H1 (cell line): ENCODE results near the gene SH3BP2. TPM values are rescaled to one million over a fixed set of nuclear protein-coding genes. Genes with fewer than 3 reads are reported as not detected.

Source experiments
- CHD1 ChIP-seq: IDR thresholded peaks from 2 replicates; pipeline ENCODE4 v1.6.1; 2012; ENCODE audit warnings: low read depth, low read length, improper control_type of control experiment
- CHD7 ChIP-seq: fragments of 300-600 bp; sonication (generic); IDR thresholded peaks from 2 replicates; pipeline ENCODE4 v1.7.1; 2012; ENCODE audit warnings: low read length, moderate library complexity, mild to moderate bottlenecking, inconsistent platforms; ENCODE audit not compliant: insufficient replicate concordance
- POLR2A ChIP-seq, 2 experiments: IDR thresholded peaks; 1 replicate in 1 of 2; 2 replicates in 1 of 2; pipeline ENCODE4 v1.6.1; 2011; ENCODE audit warnings: low read depth in 2 of 2, low read length in 2 of 2, mild to moderate bottlenecking in 2 of 2; ENCODE audit errors: control extremely low read depth in 1 of 2
- polyA plus RNA-seq, 7 experiments: library from polyadenylated mRNA; depleted of rRNA in 3 of 7; stranded (reverse) in 5 of 7; unstranded in 2 of 7; fragments of >200 nt in 5 of 7; fragments of 200-250 nt in 2 of 7; gene quantifications; 1 replicate in 5 of 7; 2 replicates in 1 of 7; 4 replicates in 1 of 7; pipeline versions ENCODE4 v1.2.1 to v1.2.3, GENCODE V29; 2011 to 2013; ENCODE audit warnings: missing spikeins in 2 of 7, mixed read lengths in 2 of 7
- total RNA-seq: library from RNA; stranded (reverse); fragmentation: NEBNext Ultra II Directional; extraction: Animal tissue kit (Norgen Biotek cat#: 25700); gene quantifications from 2 replicates; pipeline ENCODE4 v1.2.1, GENCODE V29; 2021

SH3BP2 gene
- total and polyA plus RNA-seq, 2 of the 8 experiments (the other 6 are each of a cell fraction or from before 2014, with no cell fraction given): 27.4 to 31.4 TPM

- TF ChIP-seq CHD7 (no peak), POLR2A (IDR thresholded peaks at IDR 0.05; ENCODE audit: control extremely low read depth in 1 of 2, low read depth in 2 of 2, low read length in 2 of 2) (no peak), CHD1 (no peak)
Measured at GRCh38 chr4:2823671-2824328, 30.9 kb downstream of the SH3BP2 start (continued).
